Mesothelial cell of epicardium (in vitro differentiated cells): ENCODE measurements around the gene SEMA5B. TPM values are rescaled to one million over a fixed set of nuclear protein-coding genes. Genes with fewer than 3 reads are reported as not detected.

Source experiments
- DNase-seq, 2 experiments: peaks; one replicate each; pipeline ENCODE4 v3.0.0; 2021; ENCODE audit warnings: low spot score in 2 of 2; ENCODE audit not compliant: unreplicated experiment in 2 of 2
- H3K27ac Mint-ChIP-seq: 2 replicates; pipeline ENCODE4 v1.8.0; 2021; ENCODE audit warnings: mixed read lengths
- H3K27me3 Mint-ChIP-seq: 2 replicates; pipeline ENCODE4 v1.8.0; 2021; ENCODE audit warnings: low read depth, mixed read lengths
- H3K36me3 Mint-ChIP-seq: 2 replicates; pipeline ENCODE4 v1.8.0; 2021; ENCODE audit warnings: mixed read lengths
- H3K4me1 Mint-ChIP-seq: 2 replicates; pipeline ENCODE4 v1.8.0; 2021; ENCODE audit warnings: mixed read lengths
- H3K4me3 Mint-ChIP-seq: 2 replicates; pipeline ENCODE4 v1.8.0; 2021; ENCODE audit warnings: mild to moderate bottlenecking, moderate library complexity, mixed read lengths
- H3K9me3 Mint-ChIP-seq: 2 replicates; pipeline ENCODE4 v1.8.0; 2021; ENCODE audit warnings: mixed read lengths
- total RNA-seq: library from RNA; stranded (reverse); gene quantifications from 3 replicates; pipeline ENCODE4 v1.2.1, GENCODE V29; 2021
- TF ChIP-seq, protein P1 (sequence below): fragments of 200-600 bp; sonication (generic); IDR thresholded peaks from one replicate; pipeline ENCODE4 v1.5.0; 2021; ENCODE audit warnings: antibody characterized with exemption; ENCODE audit not compliant: unreplicated experiment

Gene SEMA5B
- total RNA-seq, 1 donor from 2014 or later = 0.27 TPM

DNA sequence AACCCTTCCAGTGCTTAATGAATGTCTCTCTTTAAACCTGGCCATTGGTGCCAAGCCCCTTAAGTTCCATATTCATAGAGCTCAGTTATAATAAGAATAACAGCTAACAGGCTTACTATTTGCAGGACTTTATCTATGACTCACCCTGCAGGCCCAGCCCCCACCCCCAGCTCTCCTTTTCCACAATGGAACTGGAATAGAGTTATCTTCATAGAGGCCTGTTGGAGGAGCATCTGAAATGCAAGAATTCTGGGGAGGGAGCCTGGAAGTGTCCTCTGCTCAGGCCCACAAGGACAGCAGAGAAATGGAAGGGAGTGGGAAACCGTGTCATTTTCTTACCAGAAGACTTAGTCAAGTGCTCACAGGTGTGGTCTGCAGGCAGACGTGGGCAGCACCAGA, 52.8 kb downstream of the SEMA5B start:
- Mint-ChIP-seq H3K27me3 (peaks cover 46% of the 10 kb centered on the region), H3K36me3 (no peaks in the 10 kb centered on the region), H3K4me3 (peak overlapping the region; percentile 10), H3K4me1 (peaks cover 43% of the 10 kb centered on the region), H3K9me3 (no peaks in the 10 kb centered on the region), H3K27ac (peak overlapping the region; percentile 28)
- no peak for DNase-seq
- TF ChIP-seq, protein P1, sequence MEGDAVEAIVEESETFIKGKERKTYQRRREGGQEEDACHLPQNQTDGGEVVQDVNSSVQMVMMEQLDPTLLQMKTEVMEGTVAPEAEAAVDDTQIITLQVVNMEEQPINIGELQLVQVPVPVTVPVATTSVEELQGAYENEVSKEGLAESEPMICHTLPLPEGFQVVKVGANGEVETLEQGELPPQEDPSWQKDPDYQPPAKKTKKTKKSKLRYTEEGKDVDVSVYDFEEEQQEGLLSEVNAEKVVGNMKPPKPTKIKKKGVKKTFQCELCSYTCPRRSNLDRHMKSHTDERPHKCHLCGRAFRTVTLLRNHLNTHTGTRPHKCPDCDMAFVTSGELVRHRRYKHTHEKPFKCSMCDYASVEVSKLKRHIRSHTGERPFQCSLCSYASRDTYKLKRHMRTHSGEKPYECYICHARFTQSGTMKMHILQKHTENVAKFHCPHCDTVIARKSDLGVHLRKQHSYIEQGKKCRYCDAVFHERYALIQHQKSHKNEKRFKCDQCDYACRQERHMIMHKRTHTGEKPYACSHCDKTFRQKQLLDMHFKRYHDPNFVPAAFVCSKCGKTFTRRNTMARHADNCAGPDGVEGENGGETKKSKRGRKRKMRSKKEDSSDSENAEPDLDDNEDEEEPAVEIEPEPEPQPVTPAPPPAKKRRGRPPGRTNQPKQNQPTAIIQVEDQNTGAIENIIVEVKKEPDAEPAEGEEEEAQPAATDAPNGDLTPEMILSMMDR = no peak

DNA sequence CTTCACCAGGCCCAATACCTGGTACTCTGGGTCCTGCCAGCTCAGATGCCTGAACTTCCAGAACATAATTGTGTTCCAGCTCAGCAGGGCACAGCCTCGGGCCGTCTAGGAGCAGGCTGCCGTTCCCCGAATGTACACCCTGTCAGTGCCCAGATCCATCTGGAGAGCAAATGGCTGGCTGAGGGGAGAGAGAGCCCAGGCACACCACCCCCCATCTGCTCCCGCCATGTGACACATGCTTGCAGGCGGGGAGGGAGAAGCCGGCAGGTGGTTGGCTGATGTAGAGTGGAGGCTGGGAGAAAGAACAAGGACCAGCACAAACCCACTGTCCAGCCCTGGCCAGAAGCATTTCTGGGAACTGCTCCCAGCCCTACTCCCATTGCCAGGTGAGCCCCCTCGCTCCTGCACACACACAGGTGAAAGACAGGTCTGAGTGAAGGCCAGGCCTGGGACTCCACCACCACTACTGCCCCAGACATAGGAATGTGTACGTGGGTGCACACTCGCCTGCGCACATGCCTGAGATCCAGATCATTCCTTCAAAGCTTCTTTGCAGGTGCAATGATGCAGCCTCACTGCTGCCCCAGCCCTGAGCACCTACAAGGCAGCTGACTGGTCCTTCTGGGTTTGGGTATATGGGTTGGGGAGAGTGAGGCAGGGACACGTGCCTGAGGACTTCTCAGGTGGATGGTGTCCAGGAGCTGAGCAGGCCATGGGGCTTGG, 53.5 kb downstream of the SEMA5B start:
- no peak for DNase-seq
- H3K36me3 Mint-ChIP-seq = no peaks in the 10 kb centered on the region
- no peak overlapping the region for H3K4me3 Mint-ChIP-seq
- H3K27ac Mint-ChIP-seq = no peak overlapping the region
- peaks cover 53% of the 10 kb centered on the region for H3K27me3 Mint-ChIP-seq
- TF ChIP-seq, protein P1 = no peak
- H3K4me1 Mint-ChIP-seq = peaks cover 45% of the 10 kb centered on the region
- no peaks in the 10 kb centered on the region for H3K9me3 Mint-ChIP-seq

DNA sequence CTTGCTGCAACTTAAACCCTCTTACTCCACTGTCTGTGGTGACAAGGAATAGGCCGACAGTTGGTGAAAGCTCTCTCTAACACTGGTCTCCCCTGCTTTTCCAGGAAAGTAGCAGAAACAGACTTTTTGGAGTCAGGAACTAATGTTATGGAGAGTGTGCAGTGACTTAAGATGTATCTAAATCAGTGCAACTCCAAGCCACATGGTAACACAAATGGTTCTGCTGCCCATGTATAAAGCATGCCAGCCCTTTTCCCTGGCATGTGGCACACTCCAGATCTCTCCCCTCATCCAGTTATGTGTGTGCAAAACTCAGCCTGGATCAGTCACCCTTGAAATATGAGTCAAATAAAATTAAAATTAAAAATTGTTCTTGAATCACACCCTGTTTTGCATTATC, 55.4 kb downstream of the SEMA5B start:
- Mint-ChIP-seq H3K4me3 (no peak overlapping the region), H3K36me3 (no peaks in the 10 kb centered on the region), H3K27me3 (peaks cover 56% of the 10 kb centered on the region), H3K4me1 (peaks cover 32% of the 10 kb centered on the region), H3K27ac (no peak overlapping the region), H3K9me3 (no peaks in the 10 kb centered on the region)
- DNase-seq = no peak
- TF ChIP-seq, protein P1 = no peak

DNA sequence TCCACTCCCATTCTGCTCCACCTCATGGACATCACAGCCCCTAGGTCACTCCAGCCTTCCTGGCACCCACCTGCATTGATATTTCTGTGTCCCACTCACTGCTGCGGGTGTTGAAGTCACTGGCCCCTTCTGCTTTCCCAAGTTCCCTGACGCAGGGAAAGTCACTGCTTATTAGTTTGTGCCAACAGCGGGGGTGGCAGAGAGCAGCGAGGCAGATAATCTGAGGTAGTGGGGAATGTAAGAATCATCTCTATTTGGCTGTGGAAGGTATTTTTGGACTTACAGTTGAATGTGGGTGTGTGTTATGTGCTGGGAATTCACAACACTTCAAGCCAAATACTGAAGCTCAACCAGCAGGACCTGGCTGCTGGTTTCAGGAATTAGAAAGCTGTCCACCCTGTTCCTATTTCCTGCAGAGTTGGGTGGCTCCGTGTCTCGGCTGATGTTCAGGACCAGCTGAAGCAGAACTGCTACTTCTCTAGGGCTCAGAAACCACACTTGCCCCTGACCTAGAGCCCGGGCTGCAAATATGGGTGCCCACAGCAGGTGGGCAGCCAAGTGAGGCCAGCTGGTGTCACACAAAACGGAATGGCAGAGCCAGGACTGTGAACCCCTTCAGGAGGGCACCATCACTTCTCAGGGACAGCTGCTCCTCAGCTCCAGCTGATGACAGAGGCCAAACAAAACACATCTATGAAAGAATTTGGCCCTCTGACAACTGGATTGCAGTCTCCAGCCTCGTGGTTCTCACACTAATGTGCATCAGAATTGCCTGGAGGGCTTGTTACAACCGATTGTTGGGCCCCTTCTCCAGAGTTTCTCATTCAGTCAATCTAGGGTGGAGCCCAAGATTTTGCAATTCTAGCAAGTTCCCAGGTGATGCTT, 57.7 kb downstream of the SEMA5B start:
- Mint-ChIP-seq H3K4me3 (no peak overlapping the region), H3K27ac (no peak overlapping the region), H3K27me3 (peaks cover 66% of the 10 kb centered on the region), H3K36me3 (no peaks in the 10 kb centered on the region), H3K9me3 (no peaks in the 10 kb centered on the region), H3K4me1 (peaks cover 16% of the 10 kb centered on the region)
- TF ChIP-seq, protein P1 = no peak
- DNase-seq = no peak

DNA sequence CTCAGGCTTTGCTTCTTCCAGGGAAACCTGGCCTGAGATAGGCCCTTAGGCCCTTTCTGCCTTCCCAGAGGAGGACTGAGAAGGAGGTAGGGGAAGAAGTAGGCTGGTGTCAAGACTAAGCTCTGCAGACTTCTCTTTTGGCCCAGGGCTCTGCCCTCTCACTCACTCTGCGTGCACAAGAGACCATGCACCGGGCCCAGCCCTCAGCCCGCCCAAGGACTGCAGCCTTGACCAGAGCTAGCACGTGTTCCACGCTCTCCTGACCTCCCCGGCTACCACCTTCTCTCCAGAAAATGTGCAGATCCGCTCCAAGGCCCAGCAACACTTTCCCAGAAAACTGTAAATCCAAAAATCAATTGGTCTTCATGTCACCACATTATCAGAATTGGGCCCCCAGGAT, 59.8 kb downstream of the SEMA5B start:
- Mint-ChIP-seq H3K9me3 (no peaks in the 10 kb centered on the region), H3K27ac (no peak overlapping the region), H3K4me3 (no peak overlapping the region), H3K27me3 (peaks cover 71% of the 10 kb centered on the region), H3K4me1 (peaks cover 8% of the 10 kb centered on the region), H3K36me3 (no peaks in the 10 kb centered on the region)
- no peak for DNase-seq
- TF ChIP-seq, protein P1 = no peak
